Left lung (tissue), 10 donors: ENCODE measurements around the gene DAB2IP. TPM values are rescaled to one million over a fixed set of nuclear protein-coding genes. Genes with fewer than 3 reads are reported as not detected.

ENCODE experiments used
- ATAC-seq: fragments of 200-7000 bp; cut with Tn5 transposase; one replicate; pipeline ENCODE4 v1.9.1; 2020; ENCODE audit warnings: moderate library complexity
- DNase-seq, 4 donors: peaks; one replicate each; pipeline ENCODE4 v3.0.0-alpha.2; 2013 to 2020
- H3K27ac ChIP-seq, 2 donors: fragments of 200-600 bp; sonication (generic) in 1 of 2; one replicate each; pipeline versions ENCODE4 v1.5.0 to v1.8.0; 2020 to 2021
- H3K27me3 ChIP-seq, 2 donors: fragments of 200-600 bp; sonication (generic) in 1 of 2; one replicate each; pipeline versions ENCODE4 v1.5.0 to v1.8.0; 2020 to 2021
- H3K36me3 ChIP-seq, 2 donors: fragments of 200-600 bp; sonication (generic) in 1 of 2; one replicate each; pipeline versions ENCODE4 v1.5.0 to v1.8.0; 2020 to 2021
- H3K4me1 ChIP-seq, 2 donors: fragments of 200-600 bp; one replicate each; pipeline ENCODE4 v1.8.0; 2021
- H3K4me3 ChIP-seq, 2 donors: fragments of 200-600 bp; sonication (generic) in 1 of 2; one replicate each; pipeline versions ENCODE4 v1.5.0 to v1.8.0; 2020 to 2021; ENCODE audit warnings: mild to moderate bottlenecking in 1 of 2
- H3K9me3 ChIP-seq, 2 donors: fragments of 200-600 bp; sonication (generic) in 1 of 2; one replicate each; pipeline versions ENCODE4 v1.5.0 to v1.8.0; 2020 to 2021
- intact Hi-C, 2 donors: fragments of 100-400 bp; cut with DNase I; formaldehyde crosslinking; loops; one replicate each; pipeline versions ENCODE4 v1.11.2 to v1.14.2; 2022
- polyA plus RNA-seq, 6 donors: library from polyadenylated mRNA; unstranded; fragments of 120-200 nt; gene quantifications; one replicate each; pipeline ENCODE4 v1.2.1, GENCODE V29; 2013; ENCODE audit not compliant: insufficient read length in 6 of 6
- total RNA-seq, 2 donors: library from RNA; stranded (reverse); fragmentation: NEBNext Ultra II Directional; extraction: Animal tissue kit (Norgen Biotek cat#: 25700); gene quantifications; one replicate each; pipeline ENCODE4 v1.2.1, GENCODE V29; 2021
- TF ChIP-seq, protein P1 (sequence below), 2 donors: fragments of 200-600 bp; sonication (generic) in 1 of 2; IDR thresholded peaks; one replicate each; pipeline versions ENCODE4 v1.5.0 to v1.8.0; 2021; ENCODE audit warnings: antibody characterized with exemption in 2 of 2
- donor health status: DM: no; HTN: yes; CAD: no.
- donor health status: DM: no; HTN: no; CAD: no.

Gene DAB2IP
- total and polyA plus RNA-seq, 8 donors: 25.0 to 53.4 (median 34.6) TPM

DNA sequence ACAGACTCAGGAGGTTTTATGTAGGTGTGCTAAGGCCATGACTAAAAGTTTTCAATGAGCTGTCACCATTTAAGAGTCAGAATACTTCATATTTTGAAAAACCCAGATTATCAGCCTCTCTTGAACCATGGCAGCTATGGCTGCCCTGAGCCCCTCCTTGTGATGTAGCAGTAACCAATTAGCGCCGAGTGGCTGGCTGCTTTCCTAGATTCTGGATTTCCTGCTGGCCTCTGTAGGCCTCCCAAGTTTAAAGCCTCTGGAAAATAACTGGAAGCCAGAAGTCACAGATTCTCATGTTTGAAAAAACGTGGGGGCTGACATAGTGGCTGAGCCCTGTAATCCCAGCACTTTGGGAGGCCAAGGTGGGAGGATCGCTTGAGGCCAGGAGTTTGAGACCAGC is 25.5 kb downstream of the DAB2IP start:
- H3K36me3 ChIP-seq: peaks cover 0 to 9% of the 10 kb centered on the region in 2 donors
- intact Hi-C loops: no loop called here
- DNase-seq (no peak), ATAC-seq (no peak)
- H3K27me3 ChIP-seq: no peaks in the 10 kb centered on the region
- TF ChIP-seq, protein P1, sequence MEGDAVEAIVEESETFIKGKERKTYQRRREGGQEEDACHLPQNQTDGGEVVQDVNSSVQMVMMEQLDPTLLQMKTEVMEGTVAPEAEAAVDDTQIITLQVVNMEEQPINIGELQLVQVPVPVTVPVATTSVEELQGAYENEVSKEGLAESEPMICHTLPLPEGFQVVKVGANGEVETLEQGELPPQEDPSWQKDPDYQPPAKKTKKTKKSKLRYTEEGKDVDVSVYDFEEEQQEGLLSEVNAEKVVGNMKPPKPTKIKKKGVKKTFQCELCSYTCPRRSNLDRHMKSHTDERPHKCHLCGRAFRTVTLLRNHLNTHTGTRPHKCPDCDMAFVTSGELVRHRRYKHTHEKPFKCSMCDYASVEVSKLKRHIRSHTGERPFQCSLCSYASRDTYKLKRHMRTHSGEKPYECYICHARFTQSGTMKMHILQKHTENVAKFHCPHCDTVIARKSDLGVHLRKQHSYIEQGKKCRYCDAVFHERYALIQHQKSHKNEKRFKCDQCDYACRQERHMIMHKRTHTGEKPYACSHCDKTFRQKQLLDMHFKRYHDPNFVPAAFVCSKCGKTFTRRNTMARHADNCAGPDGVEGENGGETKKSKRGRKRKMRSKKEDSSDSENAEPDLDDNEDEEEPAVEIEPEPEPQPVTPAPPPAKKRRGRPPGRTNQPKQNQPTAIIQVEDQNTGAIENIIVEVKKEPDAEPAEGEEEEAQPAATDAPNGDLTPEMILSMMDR (IDR thresholded peaks at IDR 0.05): no peak
- no peaks in the 10 kb centered on the region for H3K4me1 ChIP-seq
- no peak overlapping the region for H3K4me3 ChIP-seq
- H3K27ac ChIP-seq: no peak overlapping the region
- H3K9me3 ChIP-seq: no peaks in the 10 kb centered on the region

DNA sequence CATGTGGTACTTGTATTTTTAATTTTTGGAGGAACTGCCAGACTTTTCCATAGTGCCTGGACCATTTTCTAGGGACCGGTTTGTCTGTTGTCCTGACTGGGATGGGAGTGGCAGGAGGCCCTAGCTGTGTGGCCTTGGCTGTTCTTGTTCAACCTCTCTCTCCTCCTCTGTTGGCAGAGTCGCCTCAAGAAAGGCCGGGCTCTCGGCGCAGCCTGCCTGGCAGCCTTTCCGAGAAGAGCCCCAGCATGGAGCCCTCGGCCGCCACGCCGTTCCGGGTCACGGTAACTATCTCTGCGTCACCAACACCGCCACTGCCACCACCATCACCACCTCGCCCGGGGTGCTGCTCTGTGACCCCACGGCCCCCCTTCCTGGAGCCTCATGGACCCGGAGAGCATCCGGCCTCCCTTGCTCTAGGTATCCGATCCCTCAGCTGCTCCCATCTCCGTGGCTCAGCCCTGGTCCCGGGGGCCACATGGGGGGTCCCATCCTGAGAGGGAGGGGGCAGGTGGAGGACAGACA is 27.1 kb downstream of the DAB2IP start:
- peak in 1 of 4 donors; percentile 60 for DNase-seq
- Histone ChIP-seq H3K9me3 (no peaks in the 10 kb centered on the region), H3K27ac (no peak overlapping the region), H3K36me3 (peaks cover 0 to 9% of the 10 kb centered on the region in 2 donors), H3K4me3 (no peak overlapping the region), H3K4me1 (no peaks in the 10 kb centered on the region), H3K27me3 (no peaks in the 10 kb centered on the region)
- TF ChIP-seq, protein P1 (IDR thresholded peaks at IDR 0.05): no peak
- no peak for ATAC-seq
- intact Hi-C loops: no loop called here

DNA sequence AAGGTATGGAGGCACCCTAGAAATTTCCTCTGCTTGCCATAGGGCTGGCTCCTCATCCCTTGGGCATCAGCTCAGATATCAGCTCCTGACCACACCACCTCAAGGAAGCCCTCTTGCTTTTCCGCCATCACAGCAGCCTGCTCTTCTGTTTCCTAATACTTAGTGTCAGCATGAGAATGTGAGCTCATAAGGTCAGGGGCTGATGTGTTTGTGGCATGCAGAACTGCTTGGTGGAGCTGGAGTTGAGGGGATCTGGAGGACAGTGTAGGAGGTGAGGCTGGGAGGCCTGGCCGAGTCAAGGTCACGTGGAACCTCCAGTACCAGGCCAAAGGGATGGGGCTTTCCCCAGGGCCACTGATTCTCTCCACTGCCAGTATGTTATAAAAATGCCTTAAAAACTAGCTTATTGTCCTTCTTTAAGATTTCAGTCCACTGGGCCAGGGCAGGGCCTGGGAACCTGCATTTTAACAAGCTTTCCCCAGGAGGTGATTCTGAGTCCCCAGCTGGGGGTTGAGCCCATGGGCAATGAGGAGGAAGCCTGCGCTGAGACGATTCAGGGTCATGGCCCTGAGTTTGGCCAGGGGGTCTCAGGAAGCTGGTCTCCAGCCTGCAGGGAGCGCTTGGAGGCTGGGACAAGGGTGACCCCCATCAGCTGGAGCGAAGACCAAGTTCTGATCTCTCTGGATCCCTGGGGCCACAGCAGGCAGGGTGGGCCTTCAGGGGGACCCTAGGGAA is 28.6 kb downstream of the DAB2IP start:
- peaks cover 0 to 9% of the 10 kb centered on the region in 2 donors for H3K36me3 ChIP-seq
- no peaks in the 10 kb centered on the region for H3K27me3 ChIP-seq
- DNase-seq: no peak
- no peaks in the 10 kb centered on the region for H3K4me1 ChIP-seq
- no peak overlapping the region for H3K27ac ChIP-seq
- TF ChIP-seq, protein P1 (IDR thresholded peaks at IDR 0.05): no peak
- intact Hi-C loops: no loop called here
- ATAC-seq: no peak
- H3K4me3 ChIP-seq: no peak overlapping the region
- H3K9me3 ChIP-seq: no peaks in the 10 kb centered on the region

DNA sequence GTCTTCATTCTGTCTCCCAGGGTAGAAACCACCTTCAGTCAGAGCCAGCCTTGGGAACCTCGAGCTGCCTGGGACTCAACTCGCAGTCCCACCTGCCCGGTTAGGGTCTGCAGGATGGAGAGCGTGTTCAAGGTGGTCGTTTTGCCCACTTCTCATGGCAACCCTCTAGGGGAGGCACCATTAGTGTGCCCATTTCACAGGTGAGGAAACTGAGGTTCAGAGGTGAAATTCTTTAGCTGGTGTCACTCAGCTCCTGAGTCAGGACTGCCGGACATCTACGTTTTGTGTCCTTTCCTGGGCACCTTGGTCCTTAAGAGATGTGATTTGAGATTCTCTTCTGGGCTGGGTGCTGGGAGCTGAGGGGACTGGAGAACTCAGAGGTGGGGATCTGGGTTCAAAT is 30.0 kb downstream of the DAB2IP start:
- peaks cover 0 to 9% of the 10 kb centered on the region in 2 donors for H3K36me3 ChIP-seq
- TF ChIP-seq, protein P1 (IDR thresholded peaks at IDR 0.05): no peak
- H3K9me3 ChIP-seq: no peaks in the 10 kb centered on the region
- no peaks in the 10 kb centered on the region for H3K27me3 ChIP-seq
- H3K4me1 ChIP-seq: no peaks in the 10 kb centered on the region
- H3K27ac ChIP-seq: no peak overlapping the region
- intact Hi-C loops: no loop called here
- DNase-seq (peak in 1 of 4 donors; percentile 6), ATAC-seq (no peak)
- H3K4me3 ChIP-seq: no peak overlapping the region

DNA sequence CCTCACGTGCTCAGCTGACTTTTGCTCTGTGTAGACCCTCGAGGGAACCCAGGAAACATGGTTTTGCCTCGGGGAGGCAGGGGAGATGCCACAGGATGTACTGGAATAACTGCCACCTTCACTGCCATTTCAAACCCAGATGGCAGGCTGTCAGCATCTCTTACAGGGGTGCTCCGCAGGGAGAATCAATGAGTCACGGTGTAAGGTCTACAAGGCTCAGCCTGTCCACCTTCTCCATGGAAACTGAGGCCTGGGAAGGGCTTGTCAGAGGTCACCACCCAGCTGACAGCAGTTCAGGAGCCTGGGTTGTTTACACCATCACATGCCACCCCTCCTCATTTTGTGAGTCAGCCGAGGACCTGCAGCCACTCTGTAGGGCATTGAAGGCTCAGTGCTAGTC is 30.8 kb downstream of the DAB2IP start:
- H3K36me3 ChIP-seq: peaks cover 0 to 9% of the 10 kb centered on the region in 2 donors
- H3K4me1 ChIP-seq: peaks cover 0 to 3% of the 10 kb centered on the region in 2 donors
- H3K9me3 ChIP-seq: no peaks in the 10 kb centered on the region
- ATAC-seq: no peak
- no peak overlapping the region for H3K4me3 ChIP-seq
- DNase-seq: peak in 1 of 4 donors; percentile 4
- intact Hi-C loops: no loop called here
- TF ChIP-seq, protein P1 (IDR thresholded peaks at IDR 0.05): no peak
- H3K27me3 ChIP-seq: no peaks in the 10 kb centered on the region
- no peak overlapping the region for H3K27ac ChIP-seq
